Measurements from ENCODE around the gene PRXL2A.

GRCh38 chr10:80460399-80461207, 52.3 kb downstream of the PRXL2A start:
- no peak for TF ChIP-seq CTCF (conservative IDR thresholded peaks at IDR 0.05; ENCODE audit: low read length)
- TF ChIP-seq EZH2phosphoT487 (IDR thresholded peaks at IDR 0.05; ENCODE audit: borderline replicate concordance, low read depth, low read length): no peak
